ENCODE data around the gene SEC16B.

The SEC16B gene

DNA sequence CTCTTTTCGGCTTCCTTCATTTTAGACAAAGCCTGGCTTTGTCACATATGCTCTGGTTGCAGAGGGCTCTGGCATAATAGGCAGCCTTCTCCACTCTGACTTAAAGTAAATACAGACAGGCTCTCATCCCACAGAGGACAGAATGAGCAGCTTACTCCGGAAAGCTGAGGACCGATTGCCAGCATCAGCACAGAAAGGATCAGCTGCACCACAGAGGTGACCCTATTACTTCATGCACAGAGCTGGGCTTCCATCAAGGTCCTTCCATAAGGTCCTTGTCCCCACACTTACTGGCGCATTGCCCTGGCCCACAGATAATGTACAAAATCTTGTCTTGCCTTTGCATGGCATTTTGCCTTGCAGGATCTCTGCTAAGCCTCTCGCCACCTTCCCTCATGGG lies 67.6 kb downstream of the SEC16B start:
- no peak for DNase-seq

DNA sequence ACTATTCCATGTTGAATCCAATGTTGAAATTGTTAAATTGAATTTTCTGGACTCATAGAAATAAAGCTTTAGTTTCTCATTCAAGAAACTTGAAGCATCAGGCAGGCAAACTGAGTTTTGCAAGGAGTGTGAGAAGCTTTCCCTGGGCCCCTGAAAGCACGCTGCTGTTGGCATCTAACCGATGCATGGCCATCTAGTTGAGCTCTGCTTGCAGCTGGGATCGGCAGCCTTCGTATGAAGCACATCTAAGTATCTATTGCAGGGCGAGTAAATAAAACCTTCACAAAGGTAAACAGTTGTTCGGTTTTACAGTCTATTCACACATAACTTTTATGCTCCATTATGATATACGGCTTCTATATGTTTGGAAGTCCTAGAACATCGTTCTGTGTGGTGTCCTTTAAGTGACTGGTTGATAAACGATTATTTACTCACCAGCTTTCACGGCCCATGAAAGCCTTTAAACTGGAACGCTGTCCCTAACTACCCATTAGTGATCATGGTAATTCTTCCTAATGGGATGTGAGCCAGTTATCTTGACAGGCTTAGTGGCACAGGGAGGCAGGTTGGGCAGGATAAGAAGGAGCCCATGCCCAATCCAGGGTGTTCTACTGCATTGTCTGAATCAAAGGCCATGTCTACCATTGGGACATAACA lies 71.7 kb downstream of the SEC16B start:
- no peak for DNase-seq

DNA sequence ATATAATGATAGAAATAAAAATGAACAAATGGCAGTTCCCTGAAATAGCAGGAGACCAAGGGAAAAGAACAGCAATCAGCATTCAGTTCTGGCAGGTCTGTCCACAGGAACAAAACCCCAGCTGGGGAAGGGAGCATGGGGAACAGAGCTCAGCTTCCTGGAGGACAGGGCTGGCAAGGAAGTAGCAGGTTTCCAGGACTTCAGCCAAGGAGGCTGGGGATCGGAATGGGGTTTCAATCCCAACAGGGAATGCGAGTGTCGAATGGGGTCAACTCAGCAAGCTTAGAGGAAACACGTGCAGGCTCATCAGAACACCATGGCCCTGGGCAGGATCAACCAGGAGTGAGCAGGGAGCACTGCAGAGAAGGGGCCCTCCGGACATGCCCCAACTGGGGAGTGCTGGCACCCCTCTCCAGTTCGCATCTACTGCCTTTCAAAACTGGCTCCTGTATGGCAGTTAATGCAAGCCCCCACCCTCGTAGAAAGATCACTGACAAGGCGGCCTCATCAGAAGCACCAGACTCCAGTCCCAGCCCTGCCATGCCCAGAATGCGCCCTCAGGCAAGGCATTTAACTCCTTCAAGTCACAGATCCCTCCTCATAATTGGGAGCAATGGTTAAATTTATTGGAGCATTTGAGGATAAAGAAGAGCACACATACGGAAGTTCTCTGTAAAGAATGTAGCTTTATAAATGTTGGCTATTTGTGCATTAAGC lies 72.4 kb downstream of the SEC16B start:
- no peak for DNase-seq
